OCI-LY3 (cell line): ENCODE measurements around the gene EMID1.

Experiments
- CTCF ChIP-seq: fragments of 200-600, 300-600 bp; sonication (generic); IDR thresholded peaks from 2 replicates; pipeline ENCODE4 v1.5.1; 2014; ENCODE audit warnings: antibody characterized with exemption, low read length, low read depth
- EZH2phosphoT487 ChIP-seq: fragments of 200-600 bp; shearing (Covaris generic); IDR thresholded peaks from 2 replicates; pipeline ENCODE4 v1.6.1; 2018; ENCODE audit warnings: antibody characterized with exemption, mixed run types, low read depth

GRCh38 chr22:29209624-29209929 lies 3.9 kb downstream of the EMID1 start:
- TF ChIP-seq CTCF = no peak
- TF ChIP-seq EZH2phosphoT487 = no peak
